K562 (cell line): ENCODE results near the gene GPR32. TPM values are rescaled to one million over a fixed set of nuclear protein-coding genes. Genes with fewer than 3 reads are reported as not detected.

Source experiments
- ATAC-seq: fragments of 200-7000 bp; cut with Tn5 transposase; 3 replicates; pipeline ENCODE4 v1.9.1; 2020; ENCODE audit warnings: moderate library complexity
- BruUV-seq: library from RNA; stranded (reverse); fragments of 400-500 nt; replicated peaks from 2 replicates; lab custom pipeline; 2021; lab: Mats Ljungman, UMichigan
- CTCF ChIA-PET: fragments of 300-600 bp; formaldehyde crosslinking; extraction: SDS; loops from one replicate; lab custom pipeline; 2021; ENCODE audit warnings: low intra/inter-chr PET ratio; lab: Yijun Ruan, JAX
- POLR2A ChIA-PET: fragments of 300-600, 350-650 bp; sonication (Branson Sonifier 250); formaldehyde crosslinking; extraction: SDS; loops from one replicate; lab custom pipeline; 2021; ENCODE audit warnings: antibody characterized with exemption, inconsistent platforms; lab: Yijun Ruan, JAX
- DNase-seq, 4 experiments: peaks; one replicate each; pipeline versions ENCODE4 v3.0.0 to v3.0.0-alpha.2; 2011 to 2018; ENCODE audit warnings: low spot score in 3 of 4, mixed read lengths in 3 of 4; ENCODE audit errors: extremely low read depth in 1 of 4
- FAIRE-seq: peaks from 2 replicates; lab custom pipeline; 2011; peaks lifted over from hg19 to GRCh38; lab: Jason Lieb, UNC
- H2AFZ ChIP-seq: 2 replicates; pipeline ENCODE4 v1.6.0; 2011; ENCODE audit warnings: low read depth, low read length, control low read depth, inconsistent platforms
- H3K27ac ChIP-seq: fragments of 200-600 bp; 3 replicates; pipeline ENCODE4 v1.8.0; 2011; ENCODE audit warnings: low read depth, mild to moderate bottlenecking, control low read depth, inconsistent platforms, low read length, moderate library complexity, mixed read lengths; ENCODE audit errors: extremely low read depth
- H3K27me3 ChIP-seq, 2 experiments: fragments of 300-600 bp in 1 of 2; 2 replicates in 1 of 2; 3 replicates in 1 of 2; pipeline versions ENCODE4 v1.6.0 to v1.8.0; 2011; ENCODE audit warnings: inconsistent platforms in 2 of 2, low read length in 2 of 2, mild to moderate bottlenecking in 1 of 2, mixed read lengths in 1 of 2, moderate library complexity in 1 of 2; ENCODE audit not compliant: control insufficient read depth in 2 of 2, insufficient read depth in 2 of 2
- H3K36me3 ChIP-seq: fragments of 300-600 bp; 3 replicates; pipeline ENCODE4 v1.8.0; 2011; ENCODE audit warnings: mild to moderate bottlenecking, low read length, inconsistent platforms; ENCODE audit not compliant: control insufficient read depth, insufficient read depth
- H3K4me1 ChIP-seq, 2 experiments: fragments of 200-600 bp in 1 of 2; replicated peaks in 1 of 2; 2 replicates in 1 of 2; 3 replicates in 1 of 2; pipeline versions ENCODE4 v1.5.1 to v1.8.0; 2011; ENCODE audit warnings: inconsistent platforms in 2 of 2, low read length in 2 of 2, mild to moderate bottlenecking in 1 of 2, mixed read lengths in 1 of 2, moderate library complexity in 1 of 2; ENCODE audit not compliant: control insufficient read depth in 2 of 2, insufficient read depth in 2 of 2
- H3K4me2 ChIP-seq: 2 replicates; pipeline ENCODE4 v1.6.1; 2011; ENCODE audit warnings: low read length, control low read depth, inconsistent platforms, mixed read lengths; ENCODE audit not compliant: insufficient read depth
- H3K4me3 ChIP-seq: fragments of 200-600 bp; sonication (generic), shearing (Covaris generic); 2 replicates; pipeline ENCODE4 v1.5.1; 2016; ENCODE audit warnings: control low read depth, inconsistent platforms
- H3K79me2 ChIP-seq: fragments of 200-600 bp; 3 replicates; pipeline ENCODE4 v1.8.0; 2011; ENCODE audit warnings: low read length, inconsistent platforms; ENCODE audit not compliant: control insufficient read depth, insufficient read depth
- H3K9ac ChIP-seq, 2 experiments: 2 replicates each; pipeline versions ENCODE4 v1.6.0 to v1.6.1; 2011; ENCODE audit warnings: low read depth in 2 of 2, low read length in 2 of 2, control low read depth in 1 of 2, inconsistent platforms in 1 of 2, mild to moderate bottlenecking in 1 of 2, mixed read lengths in 1 of 2; ENCODE audit not compliant: insufficient read depth in 1 of 2
- H3K9me1 ChIP-seq: one replicate; pipeline ENCODE4 v1.6.0; 2011; ENCODE audit warnings: inconsistent platforms, mild to moderate bottlenecking, low read length, moderate library complexity; ENCODE audit not compliant: control insufficient read depth, insufficient read depth
- H3K9me3 ChIP-seq: replicated peaks from 2 replicates; pipeline ENCODE4 v1.5.1; 2011; ENCODE audit warnings: low read depth, low read length, inconsistent platforms; ENCODE audit not compliant: control insufficient read depth, insufficient read depth
- H4K20me1 ChIP-seq: replicated peaks from 2 replicates; pipeline ENCODE4 v1.6.1; 2011; ENCODE audit warnings: low read length, inconsistent platforms, mixed read lengths; ENCODE audit not compliant: control insufficient read depth, insufficient read depth
- CXXC5 ChIP-seq: fragments of 250-450 bp; sonication (Bioruptor Pico); IDR thresholded peaks from 2 replicates; pipeline ENCODE4 v1.8.0; 2022; ENCODE audit warnings: inconsistent platforms, mild to moderate bottlenecking, moderate library complexity
- E2F5 ChIP-seq: sonication (generic); formaldehyde crosslinking; IDR thresholded peaks from 2 replicates; pipeline ENCODE4 v1.8.0; 2022; ENCODE audit warnings: mild to moderate bottlenecking, missing genetic modification reagents
- HNRNPLL ChIP-seq: fragments of 200-400 bp; formaldehyde crosslinking; IDR thresholded peaks from 2 replicates; pipeline ENCODE4 v1.6.1; 2017; ENCODE audit warnings: low read length, low read depth, mild to moderate bottlenecking; ENCODE audit not compliant: poor library complexity, severe bottlenecking
- PHF8 ChIP-seq: fragments of 200-600 bp; sonication (generic); IDR thresholded peaks from 2 replicates; pipeline ENCODE4 v1.6.1; 2012; ENCODE audit warnings: mixed run types, mild to moderate bottlenecking, inconsistent platforms, low read length, moderate library complexity, borderline replicate concordance
- POLR2G ChIP-seq: fragments of 200-400 bp; formaldehyde crosslinking; IDR thresholded peaks from 2 replicates; pipeline ENCODE4 v1.6.1; 2017; ENCODE audit warnings: low read depth, mild to moderate bottlenecking, antibody characterized with exemption, low read length, moderate library complexity
- TAF1 ChIP-seq: IDR thresholded peaks from 2 replicates; pipeline ENCODE4 v1.6.1; 2011; ENCODE audit warnings: mild to moderate bottlenecking, low read length, moderate library complexity; ENCODE audit not compliant: insufficient read depth, control insufficient read depth, severe bottlenecking; ENCODE audit errors: extremely low read depth
- ZBTB43 ChIP-seq: sonication (generic); formaldehyde crosslinking; IDR thresholded peaks from 2 replicates; pipeline ENCODE4 v1.8.0; 2023; ENCODE audit warnings: mild to moderate bottlenecking, missing genetic modification reagents
- ZNF146 ChIP-seq: IDR thresholded peaks from one replicate; pipeline ENCODE4 v1.6.1; 2018; ENCODE audit warnings: missing compliant biosample characterization; ENCODE audit not compliant: unreplicated experiment
- ZNF212 ChIP-seq: fragments of 450-650 bp; formaldehyde crosslinking; IDR thresholded peaks from 2 replicates; pipeline ENCODE4 v1.4.0; 2020; ENCODE audit warnings: mild to moderate bottlenecking
- ZNF507 ChIP-seq: conservative IDR thresholded peaks from 2 replicates; pipeline ENCODE4 v1.6.1; 2017; ENCODE audit warnings: missing genetic modification characterization, missing compliant biosample characterization
- ZSCAN32 ChIP-seq: fragments of 450-650 bp; formaldehyde crosslinking; IDR thresholded peaks from 2 replicates; pipeline ENCODE4 v1.4.0; 2020; ENCODE audit warnings: mild to moderate bottlenecking, moderate library complexity
- WGBS: fragments of 100-300 bp; shearing (Covaris generic); methylation state at CpG from one replicate; pipeline ENCODE4 v1.1.6; 2016; ENCODE audit warnings: low coverage, mixed read lengths; ENCODE audit not compliant: insufficient coverage; ENCODE audit errors: missing lambda C conversion rate; 5-methylcytosine and 5-hydroxymethylcytosine counted together
- in situ Hi-C: fragments of 300-500 bp; cut with MboI; formaldehyde crosslinking; loops from 4 replicates; pipeline ENCODE4 v1.15.0; 2018; ENCODE audit warnings: inconsistent platforms, mixed read lengths
- intact Hi-C: fragments of 100-400 bp; cut with micrococcal nuclease; formaldehyde crosslinking; loops from 2 replicates; pipeline ENCODE4 v1.14.2; 2022
- polyA plus RNA-seq, 8 experiments: library from polyadenylated mRNA; depleted of rRNA in 4 of 8; stranded (reverse) in 5 of 8; unstranded in 3 of 8; fragments of >200 nt; fragmentation: Nextera tagmentation in 2 of 8; fragmentation: Illumina TruSeq in 1 of 8; extraction: Ambion mirVana in 2 of 8; extraction: Trizol in 1 of 8; gene quantifications; 2 replicates each; pipeline versions ENCODE4 v1.2.1 to v1.2.3, GENCODE V29; 2011 to 2014; ENCODE audit warnings: inconsistent platforms in 1 of 8, missing spikeins in 1 of 8
- total RNA-seq, 7 experiments: library from RNA; depleted of rRNA in 6 of 7; stranded (reverse); fragments of >200 nt in 6 of 7; fragmentation: Illumina TruSeq in 2 of 7; extraction: Trizol in 2 of 7; gene quantifications; 2 replicates each; pipeline versions ENCODE4 v1.2.1 to v1.2.3, GENCODE V29; 2011 to 2021; ENCODE audit warnings: low replicate concordance in 1 of 7

The GPR32 gene
- total and polyA plus RNA-seq, 9 of the 15 experiments (the other 6 are each of a cell fraction or from before 2014, with no cell fraction given): not detected

GRCh38 chr19:50723735-50724521 is 46.3 kb upstream of the GPR32 start:
- Histone ChIP-seq H3K4me2 (peak overlapping the region; percentile 89), H3K36me3 (peaks cover 4% of the 10 kb centered on the region; the same call in 1 of the 3 replicates), H3K27me3 (no peaks in the 10 kb centered on the region), H3K4me3 (peak overlapping the region; percentile 59), H3K9me3 (no peaks in the 10 kb centered on the region), H3K4me1 (peaks cover 33 to 72% of the 10 kb centered on the region in 2 experiments), H3K79me2 (peaks cover 26% of the 10 kb centered on the region), H2AFZ (peak overlapping the region; percentile 94), H3K9me1 (no peaks in the 10 kb centered on the region), H3K27ac (peak overlapping the region; percentile 75), H3K9ac (peak overlapping the region; percentile 75 to 94; a peak in 3 of 4 replicates), H4K20me1 (peaks cover 5% of the 10 kb centered on the region; the same call in 1 of the 2 replicates)
- no peak for FAIRE-seq
- in situ Hi-C loops (no loop called here), intact Hi-C loops (loop anchor here (1.0 kb wide), 1 partner anchor 59 kb away; no protein-coding TSS in a partner anchor)
- no peak for DNase-seq
- BruUV-seq: no TSS peak
- no peak for ATAC-seq
- CTCF ChIA-PET: interaction anchor here (0.7 to 4.5 kb wide), 3 partner anchors 59 to 198 kb away, joined by 3 to 91 read pairs (median 4); no protein-coding TSS in a partner anchor
- WGBS: 32% methylated on average over 13 of the region's 31 CpGs
- POLR2A ChIA-PET: interaction anchor here (0.6 to 1.7 kb wide), 13 partner anchors 14 to 457 kb away, joined by 3 to 14 read pairs (median 5); no protein-coding TSS in a partner anchor
- TF ChIP-seq HNRNPLL (no peak), ZNF507 (tag) (no peak), ZBTB43 (CRISPR knock-in tag) (0 out of 2 replicates have a peak, but pooled peaks have one; percentile 22), ZNF212 (0 out of 2 replicates have a peak, but pooled peaks have one; percentile 25), TAF1 (no peak), POLR2G (peak; percentile 2; the same call in 1 of the 2 replicates), ZSCAN32 (CRISPR knock-in tag) (0 out of 2 replicates have a peak, but pooled peaks have one; percentile 8), E2F5 (0 out of 2 replicates have a peak, but pooled peaks have one; percentile 17), CXXC5 (CRISPR knock-in tag) (0 out of 2 replicates have a peak, but pooled peaks have one; percentile 74), PHF8 (peak; percentile 66; the same call in 1 of the 2 replicates), ZNF146 (CRISPR knock-in tag) (no peak)
